ENCODE measurements around the gene ITGAV. TPM values are rescaled to one million over a fixed set of nuclear protein-coding genes. Genes with fewer than 3 reads are reported as not detected.
A peak's percentile ranks its signal among the peaks of the same experiment; 100 is the strongest.

ITGAV gene
- total and polyA plus RNA-seq, 4 experiments from 2014 or later: 1.2 to 12.0 (median 6.7) TPM

DNA sequence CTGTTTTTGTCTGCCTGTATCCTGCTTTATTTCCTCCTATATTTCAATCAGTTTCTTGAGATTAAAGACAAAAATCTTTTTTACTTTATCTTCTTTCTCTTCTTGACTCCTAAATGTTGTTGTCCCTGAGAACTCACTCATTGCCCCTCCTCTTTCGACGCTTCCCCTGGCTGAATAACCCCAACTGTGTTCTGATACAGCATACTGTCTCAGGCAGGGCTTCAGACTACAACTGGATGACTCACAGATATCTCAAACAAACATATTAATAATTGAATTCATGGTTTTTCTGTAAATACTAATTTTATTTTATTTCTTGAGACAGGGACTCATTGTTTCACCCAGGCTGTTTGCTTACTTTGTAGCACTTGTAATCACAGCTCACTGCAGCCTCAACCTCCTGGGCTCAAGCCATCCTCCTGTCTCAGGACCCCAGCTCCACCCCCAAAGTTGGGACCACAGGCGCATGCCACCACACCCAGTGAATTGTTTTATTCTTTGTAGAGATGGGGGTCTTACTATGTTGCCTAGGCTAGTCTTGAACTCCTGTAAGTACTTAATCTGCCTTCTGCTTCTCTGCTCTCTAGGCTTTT, 9.4 kb downstream of the ITGAV start:
- Mint-ChIP-seq H3K9me3 (no peaks in the 10 kb centered on the region), H3K36me3 (peaks cover 8 to 10% of the 10 kb centered on the region in 2 donors), H3K27me3 (no peaks in the 10 kb centered on the region), H3K4me1 (peaks cover 3 to 12% (median 9%) of the 10 kb centered on the region in 4 donors), H3K4me3 (no peak overlapping the region), H3K27ac (peak overlapping the region in 1 of 7 donors; percentile 9)
- DNase-seq: no peak
- POLR2A ChIA-PET (ENCODE audit: partially characterized antibody): no interaction called here
- Histone ChIP-seq H3K36me3 (ENCODE audit: insufficient read depth, low read length) (no peaks in the 10 kb centered on the region), H3K9me3 (ENCODE audit: control insufficient read depth in 1 of 2, low read length in 2 of 2) (no peaks in the 10 kb centered on the region), H3K4me3 (ENCODE audit: low read length in 2 of 2) (no peak overlapping the region), H3K4me1 (ENCODE audit: insufficient read depth, low read length) (peaks cover 3% of the 10 kb centered on the region), H3K27ac (ENCODE audit: low read depth, low read length) (no peak overlapping the region), H3K27me3 (ENCODE audit: insufficient read depth, low read length) (no peaks in the 10 kb centered on the region)
- intact Hi-C loops (cut with micrococcal nuclease): no loop called here
- CTCF ChIA-PET (ENCODE audit: partially characterized antibody): interaction anchor here (0.9 kb wide), 1 partner anchor 136 kb away, joined by 3 read pairs; no protein-coding TSS in a partner anchor

DNA sequence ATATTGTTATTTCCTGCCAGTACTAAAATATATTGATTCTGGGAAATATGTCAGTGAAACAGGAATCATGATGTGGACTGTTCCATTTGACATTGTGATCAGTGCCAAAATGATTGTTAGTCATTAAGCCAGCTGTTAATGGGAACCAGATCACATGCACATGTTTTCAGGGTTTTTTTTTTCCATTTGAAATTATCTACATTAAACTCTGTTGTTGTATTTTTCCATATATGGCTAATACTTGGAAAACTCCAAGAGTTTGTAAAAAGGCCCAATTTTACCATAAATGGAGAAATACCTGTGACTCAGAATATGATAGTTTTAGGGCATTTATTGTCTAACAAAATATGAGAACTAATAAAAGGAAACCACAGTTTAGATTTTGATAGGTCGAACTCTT, 13.4 kb downstream of the ITGAV start:
- Histone ChIP-seq H3K4me3 (ENCODE audit: low read length in 2 of 2) (no peak overlapping the region), H3K9me3 (ENCODE audit: control insufficient read depth in 1 of 2, low read length in 2 of 2) (no peaks in the 10 kb centered on the region), H3K36me3 (ENCODE audit: insufficient read depth, low read length) (peaks cover 7% of the 10 kb centered on the region), H3K27ac (ENCODE audit: low read depth, low read length) (no peak overlapping the region), H3K4me1 (ENCODE audit: insufficient read depth, low read length) (no peaks in the 10 kb centered on the region), H3K27me3 (ENCODE audit: insufficient read depth, low read length) (no peaks in the 10 kb centered on the region)
- intact Hi-C loops (cut with micrococcal nuclease): no loop called here
- Mint-ChIP-seq H3K4me1 (peaks cover 0 to 8% (median under 1%) of the 10 kb centered on the region in 4 donors), H3K27ac (no peak overlapping the region), H3K27me3 (no peaks in the 10 kb centered on the region), H3K36me3 (peaks cover 17 to 23% of the 10 kb centered on the region in 2 donors), H3K4me3 (no peak overlapping the region), H3K9me3 (no peaks in the 10 kb centered on the region)
- DNase-seq: no peak
- CTCF ChIA-PET (ENCODE audit: partially characterized antibody): interaction anchor here (0.8 kb wide), 1 partner anchor 39 kb away, joined by 3 read pairs; no protein-coding TSS in a partner anchor
- POLR2A ChIA-PET (ENCODE audit: partially characterized antibody): no interaction called here

DNA sequence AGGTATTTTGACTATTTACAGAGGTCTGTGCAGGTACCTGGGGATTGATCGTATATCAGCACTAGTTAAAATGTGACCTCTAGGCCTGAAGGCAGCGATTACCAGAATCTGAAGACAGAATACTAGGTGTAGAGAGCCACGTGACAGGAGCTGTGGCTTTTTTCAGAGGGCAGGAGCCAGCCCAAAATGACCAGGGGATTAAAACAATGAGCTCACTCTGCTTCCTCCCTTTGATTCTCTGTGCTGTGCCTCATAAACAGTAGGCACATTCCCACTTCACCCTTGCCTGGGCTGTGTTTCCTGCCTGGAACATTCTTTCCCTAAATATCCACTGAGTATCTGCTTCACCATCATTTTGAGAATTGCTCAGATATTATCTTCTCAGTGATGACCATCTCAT, 15.2 kb downstream of the ITGAV start:
- Mint-ChIP-seq H3K4me1 (peaks cover 0 to 4% (median under 1%) of the 10 kb centered on the region in 4 donors), H3K4me3 (no peak overlapping the region), H3K27ac (no peak overlapping the region), H3K9me3 (no peaks in the 10 kb centered on the region), H3K27me3 (no peaks in the 10 kb centered on the region), H3K36me3 (peaks cover 18 to 19% of the 10 kb centered on the region in 2 donors)
- H3K4me1 ChIP-seq (ENCODE audit: insufficient read depth, low read length): no peaks in the 10 kb centered on the region
- intact Hi-C loops (cut with micrococcal nuclease): no loop called here
- H3K27me3 ChIP-seq (ENCODE audit: insufficient read depth, low read length): no peaks in the 10 kb centered on the region
- CTCF ChIA-PET (ENCODE audit: partially characterized antibody): no interaction called here
- H3K9me3 ChIP-seq (ENCODE audit: control insufficient read depth in 1 of 2, low read length in 2 of 2): no peaks in the 10 kb centered on the region
- H3K36me3 ChIP-seq (ENCODE audit: insufficient read depth, low read length): peaks cover 7% of the 10 kb centered on the region
- H3K27ac ChIP-seq (ENCODE audit: low read depth, low read length): no peak overlapping the region
- DNase-seq: no peak
- no peak overlapping the region for H3K4me3 ChIP-seq (ENCODE audit: low read length in 2 of 2)
- POLR2A ChIA-PET (ENCODE audit: partially characterized antibody): no interaction called here

DNA sequence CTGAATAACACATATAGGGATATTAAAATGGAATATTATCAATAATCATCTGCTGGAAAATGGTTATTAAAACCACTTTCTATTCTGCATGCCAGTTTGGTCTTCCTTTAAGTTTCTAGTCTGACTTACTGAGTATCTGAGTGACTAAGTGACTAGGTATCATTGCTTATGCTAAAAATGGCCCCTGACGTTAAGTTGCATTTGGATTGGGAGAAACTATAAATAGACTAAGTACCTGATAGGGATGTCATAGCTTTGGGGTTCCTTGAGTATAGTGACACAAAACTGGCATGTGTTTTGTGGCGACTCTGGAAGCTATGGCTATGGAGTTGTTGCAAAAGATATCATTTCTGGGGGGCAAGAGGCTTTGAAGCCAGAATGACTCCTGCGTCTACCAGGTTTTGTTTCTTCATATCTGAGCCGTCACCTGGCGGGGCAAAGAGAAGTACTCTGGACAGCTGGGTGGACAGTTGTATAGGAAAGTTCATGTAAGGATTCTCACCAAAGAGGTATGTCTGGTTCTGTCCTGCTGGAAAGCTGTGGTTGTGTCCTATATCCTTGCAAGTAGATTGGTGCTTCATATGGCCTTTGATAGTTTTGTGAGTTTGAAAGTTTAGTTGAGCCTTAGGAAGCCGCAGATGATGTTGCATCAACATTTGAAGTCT, 17.9 kb downstream of the ITGAV start:
- Mint-ChIP-seq H3K4me3 (no peak overlapping the region), H3K27me3 (no peaks in the 10 kb centered on the region), H3K4me1 (peaks cover 0 to 2% (median under 1%) of the 10 kb centered on the region in 4 donors), H3K36me3 (peaks cover 15 to 17% of the 10 kb centered on the region in 2 donors), H3K27ac (no peak overlapping the region), H3K9me3 (no peaks in the 10 kb centered on the region)
- ChIA-PET CTCF (ENCODE audit: partially characterized antibody) (interaction anchor here (1.1 to 1.6 kb wide), 2 partner anchors 10 to 35 kb away, joined by 3 to 4 read pairs; no protein-coding TSS in a partner anchor), POLR2A (ENCODE audit: partially characterized antibody) (no interaction called here)
- Histone ChIP-seq H3K9me3 (ENCODE audit: control insufficient read depth in 1 of 2, low read length in 2 of 2) (no peaks in the 10 kb centered on the region), H3K27me3 (ENCODE audit: insufficient read depth, low read length) (no peaks in the 10 kb centered on the region), H3K36me3 (ENCODE audit: insufficient read depth, low read length) (peaks cover 7% of the 10 kb centered on the region), H3K4me1 (ENCODE audit: insufficient read depth, low read length) (no peaks in the 10 kb centered on the region), H3K27ac (ENCODE audit: low read depth, low read length) (no peak overlapping the region), H3K4me3 (ENCODE audit: low read length in 2 of 2) (no peak overlapping the region)
- no peak for DNase-seq
- intact Hi-C loops (cut with micrococcal nuclease): no loop called here

DNA sequence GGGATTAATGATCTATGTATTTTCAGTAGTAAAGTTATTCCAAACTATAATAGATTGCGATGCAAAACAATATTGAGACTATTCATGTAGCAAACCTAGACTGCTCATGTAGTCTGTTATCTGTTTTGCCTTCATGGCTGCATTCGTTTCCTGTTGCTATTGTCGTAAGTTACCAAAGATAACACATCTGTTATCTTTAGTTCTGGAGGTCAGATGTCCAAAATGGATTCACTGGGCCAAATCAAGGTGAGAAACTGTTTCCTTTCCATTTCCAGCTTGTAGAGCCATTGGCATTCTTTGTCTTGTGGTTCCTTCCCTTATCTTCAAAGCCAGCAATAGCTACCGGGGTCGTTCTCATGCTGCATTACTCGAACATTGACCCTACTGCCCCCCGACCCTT, 20.9 kb downstream of the ITGAV start:
- intact Hi-C loops (cut with micrococcal nuclease): no loop called here
- no peaks in the 10 kb centered on the region for H3K36me3 ChIP-seq (ENCODE audit: insufficient read depth, low read length)
- H3K27me3 Mint-ChIP-seq: no peaks in the 10 kb centered on the region
- H3K27ac ChIP-seq (ENCODE audit: low read depth, low read length): no peak overlapping the region
- H3K36me3 Mint-ChIP-seq: peaks cover 6 to 8% of the 10 kb centered on the region in 2 donors
- no peak overlapping the region for H3K27ac Mint-ChIP-seq
- no peaks in the 10 kb centered on the region for H3K9me3 Mint-ChIP-seq
- ChIA-PET POLR2A (ENCODE audit: partially characterized antibody) (no interaction called here), CTCF (ENCODE audit: partially characterized antibody) (no interaction called here)
- H3K27me3 ChIP-seq (ENCODE audit: insufficient read depth, low read length): no peaks in the 10 kb centered on the region
- H3K4me1 ChIP-seq (ENCODE audit: insufficient read depth, low read length): no peaks in the 10 kb centered on the region
- H3K4me3 ChIP-seq (ENCODE audit: low read length in 2 of 2): no peak overlapping the region
- H3K4me3 Mint-ChIP-seq: no peak overlapping the region
- no peak for DNase-seq
- H3K9me3 ChIP-seq (ENCODE audit: control insufficient read depth in 1 of 2, low read length in 2 of 2): no peaks in the 10 kb centered on the region
- peaks cover 0 to 2% (median under 1%) of the 10 kb centered on the region in 4 donors for H3K4me1 Mint-ChIP-seq

DNA sequence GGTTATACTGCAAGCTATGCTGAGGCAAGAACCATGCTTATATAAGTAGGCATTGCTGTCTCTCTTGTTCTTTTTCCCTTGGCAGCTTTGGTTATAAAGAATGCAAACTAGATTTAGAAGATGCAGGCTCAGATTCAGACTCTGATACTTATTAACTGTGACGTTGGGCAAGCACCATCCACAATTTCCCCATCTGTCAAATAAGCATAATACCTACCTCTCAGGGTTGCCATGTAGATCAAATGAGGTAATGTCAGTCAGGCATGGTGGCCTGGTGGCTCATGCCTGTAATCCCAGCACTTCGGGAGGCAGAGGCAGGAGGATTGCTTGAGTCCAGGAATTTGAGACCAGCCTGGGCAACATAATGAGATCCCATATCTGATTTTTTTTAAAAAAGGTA, 21.7 kb downstream of the ITGAV start:
- Histone ChIP-seq H3K9me3 (ENCODE audit: control insufficient read depth in 1 of 2, low read length in 2 of 2) (no peaks in the 10 kb centered on the region), H3K4me3 (ENCODE audit: low read length in 2 of 2) (no peak overlapping the region), H3K36me3 (ENCODE audit: insufficient read depth, low read length) (no peaks in the 10 kb centered on the region), H3K27me3 (ENCODE audit: insufficient read depth, low read length) (no peaks in the 10 kb centered on the region), H3K4me1 (ENCODE audit: insufficient read depth, low read length) (no peaks in the 10 kb centered on the region), H3K27ac (ENCODE audit: low read depth, low read length) (no peak overlapping the region)
- Mint-ChIP-seq H3K9me3 (no peaks in the 10 kb centered on the region), H3K36me3 (peaks cover 5 to 6% of the 10 kb centered on the region in 2 donors), H3K27ac (no peak overlapping the region), H3K4me3 (no peak overlapping the region), H3K4me1 (peaks cover 0 to 2% (median under 1%) of the 10 kb centered on the region in 4 donors), H3K27me3 (no peaks in the 10 kb centered on the region)
- intact Hi-C loops (cut with micrococcal nuclease): no loop called here
- POLR2A ChIA-PET (ENCODE audit: partially characterized antibody): no interaction called here
- CTCF ChIA-PET (ENCODE audit: partially characterized antibody): interaction anchor here (1.2 kb wide), 1 partner anchor 108 kb away, joined by 3 read pairs; no protein-coding TSS in a partner anchor
- DNase-seq: no peak

DNA sequence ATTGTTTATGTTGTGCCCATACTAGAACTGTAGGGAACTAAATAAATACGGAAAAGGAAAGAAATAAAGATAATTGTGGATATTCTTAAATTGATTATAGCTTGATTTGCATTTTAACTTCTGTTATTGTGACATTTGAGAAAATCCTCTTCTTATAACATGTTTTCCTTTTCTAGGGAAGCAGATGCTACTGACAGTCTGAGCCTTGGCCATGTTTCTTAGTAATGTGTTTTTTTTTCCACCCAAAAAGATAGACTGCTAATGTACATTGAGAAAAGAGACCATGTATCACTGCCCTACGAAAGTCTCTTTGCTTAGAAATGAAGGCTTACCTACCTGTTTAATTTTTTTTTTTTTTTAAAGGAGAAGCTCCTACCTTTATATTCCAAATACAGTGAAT, 22.2 kb downstream of the ITGAV start:
- Mint-ChIP-seq H3K9me3 (no peaks in the 10 kb centered on the region), H3K4me1 (peaks cover 0 to 1% (median 0%) of the 10 kb centered on the region in 4 donors), H3K27ac (no peak overlapping the region), H3K27me3 (no peaks in the 10 kb centered on the region), H3K4me3 (peak overlapping the region in 1 of 8 donors; percentile 20), H3K36me3 (peaks cover under 1 to 6% of the 10 kb centered on the region in 2 donors)
- Histone ChIP-seq H3K9me3 (ENCODE audit: control insufficient read depth in 1 of 2, low read length in 2 of 2) (no peaks in the 10 kb centered on the region), H3K27ac (ENCODE audit: low read depth, low read length) (no peak overlapping the region), H3K4me1 (ENCODE audit: insufficient read depth, low read length) (no peaks in the 10 kb centered on the region), H3K36me3 (ENCODE audit: insufficient read depth, low read length) (no peaks in the 10 kb centered on the region), H3K27me3 (ENCODE audit: insufficient read depth, low read length) (no peaks in the 10 kb centered on the region), H3K4me3 (ENCODE audit: low read length in 2 of 2) (no peak overlapping the region)
- no peak for DNase-seq
- ChIA-PET CTCF (ENCODE audit: partially characterized antibody) (interaction anchor here (1.2 kb wide), 1 partner anchor 108 kb away, joined by 3 read pairs; no protein-coding TSS in a partner anchor), POLR2A (ENCODE audit: partially characterized antibody) (no interaction called here)
- intact Hi-C loops (cut with micrococcal nuclease): no loop called here

Data from CD4-positive, alpha-beta memory T cell (primary cell).